Measurements from ENCODE around the gene TCF3. TPM values are rescaled to one million over a fixed set of nuclear protein-coding genes. Genes with fewer than 3 reads are reported as not detected.

The TCF3 gene
- polyA plus RNA-seq, 1 donor from 2014 or later = 31.7 TPM

GRCh38 chr19:1683869-1684572 is 31.6 kb upstream of the TCF3 start:
- Histone ChIP-seq H3K36me3 (ENCODE audit: insufficient read depth, low read length) (no peaks in the 10 kb centered on the region), H3K9ac (ENCODE audit: low read length) (no peak overlapping the region), H3K9me3 (ENCODE audit: low read length) (no peaks in the 10 kb centered on the region), H3K4me2 (ENCODE audit: low read length) (no peak overlapping the region), H3K79me2 (replicated peaks; ENCODE audit: insufficient read depth, low read length) (no peaks in the 10 kb centered on the region), H3K27me3 (ENCODE audit: insufficient read depth, low read depth, low read length) (no peaks in the 10 kb centered on the region), H3K4me3 (ENCODE audit: low read length) (no peak overlapping the region), H2AFZ (ENCODE audit: low read depth, low read length) (no peak overlapping the region), H3K27ac (ENCODE audit: low read length) (no peak overlapping the region), H3K9me2 (ENCODE audit: insufficient read depth, low read length) (no peaks in the 10 kb centered on the region), H4K20me1 (ENCODE audit: insufficient read depth) (no peaks in the 10 kb centered on the region), H3F3A (ENCODE audit: insufficient read depth, low read length, poor library complexity, severe bottlenecking) (no peaks in the 10 kb centered on the region)
- TF ChIP-seq EP300 (conservative IDR thresholded peaks at IDR 0.05; ENCODE audit: poor library complexity, severe bottlenecking) (no peak), EZH2 (IDR thresholded peaks at IDR 0.05; ENCODE audit: borderline replicate concordance, insufficient read depth, low read length, poor library complexity, severe bottlenecking) (no peak), CTCF (IDR thresholded peaks at IDR 0.05; ENCODE audit: poor library complexity, severe bottlenecking) (no peak), RAD21 (conservative IDR thresholded peaks at IDR 0.05) (no peak), POLR2AphosphoS5 (IDR thresholded peaks at IDR 0.05) (no peak), MXI1 (conservative IDR thresholded peaks at IDR 0.05; ENCODE audit: poor library complexity, severe bottlenecking) (no peak), SMC3 (conservative IDR thresholded peaks at IDR 0.05; ENCODE audit: poor library complexity) (no peak), REST (IDR thresholded peaks at IDR 0.05; ENCODE audit: borderline replicate concordance) (no peak), TAF1 (IDR thresholded peaks at IDR 0.05; ENCODE audit: low read depth) (no peak)

DNA sequence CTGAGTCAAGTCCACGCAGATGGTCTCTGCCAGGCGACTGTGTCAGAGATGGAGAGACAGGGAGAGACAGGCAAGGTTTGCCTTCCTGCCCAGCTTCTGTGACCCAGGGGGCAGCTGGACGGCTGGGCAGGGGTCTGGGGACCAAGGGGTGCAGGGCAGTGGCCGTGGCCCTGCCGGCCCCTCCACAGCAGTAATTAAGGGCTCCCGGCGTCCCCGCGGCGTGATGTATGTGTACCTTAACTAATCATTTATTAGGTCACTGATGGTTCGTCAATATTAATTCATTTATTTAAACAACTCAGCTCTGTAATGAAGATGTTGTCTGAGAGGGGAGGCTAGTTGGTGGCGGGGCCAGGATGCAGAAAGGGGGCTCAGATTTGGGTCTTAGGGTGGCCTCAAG is 28.6 kb upstream of the TCF3 start:
- Histone ChIP-seq H3K4me3 (ENCODE audit: low read length) (no peak overlapping the region), H3K79me2 (replicated peaks; ENCODE audit: insufficient read depth, low read length) (no peaks in the 10 kb centered on the region), H3K4me2 (ENCODE audit: low read length) (no peak overlapping the region), H3K36me3 (ENCODE audit: insufficient read depth, low read length) (no peaks in the 10 kb centered on the region), H3K27ac (ENCODE audit: low read length) (no peak overlapping the region), H3K9me3 (ENCODE audit: low read length) (no peaks in the 10 kb centered on the region), H3K27me3 (ENCODE audit: insufficient read depth, low read depth, low read length) (peaks cover 17% of the 10 kb centered on the region), H4K20me1 (ENCODE audit: insufficient read depth) (no peaks in the 10 kb centered on the region), H3F3A (ENCODE audit: insufficient read depth, low read length, poor library complexity, severe bottlenecking) (no peaks in the 10 kb centered on the region), H3K9me2 (ENCODE audit: insufficient read depth, low read length) (no peaks in the 10 kb centered on the region), H2AFZ (ENCODE audit: low read depth, low read length) (no peak overlapping the region), H3K9ac (ENCODE audit: low read length) (no peak overlapping the region)
- TF ChIP-seq RAD21 (conservative IDR thresholded peaks at IDR 0.05) (no peak), EZH2 (IDR thresholded peaks at IDR 0.05; ENCODE audit: borderline replicate concordance, insufficient read depth, low read length, poor library complexity, severe bottlenecking) (no peak), POLR2AphosphoS5 (IDR thresholded peaks at IDR 0.05) (no peak), CTCF (IDR thresholded peaks at IDR 0.05; ENCODE audit: poor library complexity, severe bottlenecking) (no peak), EP300 (conservative IDR thresholded peaks at IDR 0.05; ENCODE audit: poor library complexity, severe bottlenecking) (no peak), MXI1 (conservative IDR thresholded peaks at IDR 0.05; ENCODE audit: poor library complexity, severe bottlenecking) (no peak), TAF1 (IDR thresholded peaks at IDR 0.05; ENCODE audit: low read depth) (no peak), SMC3 (conservative IDR thresholded peaks at IDR 0.05; ENCODE audit: poor library complexity) (no peak), REST (IDR thresholded peaks at IDR 0.05; ENCODE audit: borderline replicate concordance) (no peak)
